A549 (cell line): ENCODE results near the gene EIF4G1. TPM values are rescaled to one million over a fixed set of nuclear protein-coding genes. Genes with fewer than 3 reads are reported as not detected.

Source experiments
- ATAC-seq, 2 experiments: fragments of 200-7000 bp in 1 of 2; fragments of >200 bp in 1 of 2; cut with Nextera tagmentation in 1 of 2; cut with Tn5 transposase in 1 of 2; 3 replicates each; pipeline versions ENCODE4 v1.8.0 to v1.9.1; 2018 to 2020; ENCODE audit warnings: mild to moderate bottlenecking in 1 of 2, moderate library complexity in 1 of 2
- CTCF ChIA-PET: fragments of 300-600 bp; sonication (Branson Sonifier 250); formaldehyde crosslinking; extraction: SDS; loops from one replicate; lab custom pipeline; 2021; ENCODE audit warnings: antibody characterized with exemption, inconsistent platforms; lab: Yijun Ruan, JAX
- POLR2A ChIA-PET: fragments of 350-600 bp; formaldehyde crosslinking; extraction: SDS; loops from one replicate; lab custom pipeline; 2021; ENCODE audit warnings: antibody characterized with exemption, inconsistent platforms; lab: Yijun Ruan, JAX
- DNase-seq, 2 experiments: peaks; one replicate each; pipeline versions ENCODE4 v3.0.0 to v3.0.0-alpha.2; 2011 to 2016; ENCODE audit warnings: low read depth in 1 of 2, low spot score in 1 of 2
- FAIRE-seq: peaks from 2 replicates; lab custom pipeline; 2011; peaks lifted over from hg19 to GRCh38; lab: Jason Lieb, UNC
- H3K27ac ChIP-seq, 2 experiments: fragments of >200 bp; sonication (Bioruptor Twin); formaldehyde crosslinking; 3 replicates each; pipeline ENCODE4 v1.5.1; 2016 to 2017
- H3K4me1 ChIP-seq: fragments of >200 bp; sonication (Bioruptor Twin); formaldehyde crosslinking; 3 replicates; pipeline ENCODE4 v1.6.1; 2016
- H3K4me2 ChIP-seq: fragments of >200 bp; sonication (Bioruptor Twin); formaldehyde crosslinking; 3 replicates; pipeline ENCODE4 v1.6.1; 2016
- H3K4me3 ChIP-seq: fragments of >200 bp; sonication (Bioruptor Twin); formaldehyde crosslinking; 3 replicates; pipeline ENCODE4 v1.5.1; 2016
- H3K9me3 ChIP-seq: fragments of >200 bp; sonication (Bioruptor Twin); formaldehyde crosslinking; 3 replicates; pipeline ENCODE4 v1.6.1; 2016
- BHLHE40 ChIP-seq: IDR thresholded peaks from 2 replicates; pipeline ENCODE4 v1.6.1; 2012; ENCODE audit warnings: low read depth, low read length, inconsistent platforms
- CEBPB ChIP-seq, 2 experiments: fragments of >200 bp in 1 of 2; sonication (Bioruptor Twin) in 1 of 2; formaldehyde crosslinking in 1 of 2; IDR thresholded peaks; 2 replicates each; pipeline ENCODE4 v1.6.1; 2012 to 2016
- EHF ChIP-seq: fragments of 250-450 bp; sonication (Bioruptor Pico); IDR thresholded peaks from 2 replicates; pipeline ENCODE4 v1.5.0; 2020; ENCODE audit warnings: mild to moderate bottlenecking
- FOSB ChIP-seq: fragments of 250-450 bp; sonication (Bioruptor Pico); IDR thresholded peaks from 2 replicates; pipeline ENCODE4 v1.5.0; 2020; ENCODE audit warnings: mild to moderate bottlenecking, moderate library complexity
- FOSL2 ChIP-seq, 2 experiments: fragments of 450-650 bp in 1 of 2; fragments of >200 bp in 1 of 2; sonication (Bioruptor Twin) in 1 of 2; formaldehyde crosslinking; IDR thresholded peaks; 2 replicates each; pipeline versions ENCODE4 v1.5.0 to v1.6.1; 2016 to 2020; ENCODE audit warnings: mild to moderate bottlenecking in 1 of 2, moderate library complexity in 1 of 2
- GATA3 ChIP-seq: IDR thresholded peaks from 2 replicates; pipeline ENCODE4 v1.6.1; 2012; ENCODE audit warnings: borderline replicate concordance
- HOXA7 ChIP-seq: fragments of 250-450 bp; sonication (Bioruptor Pico); IDR thresholded peaks from 2 replicates; pipeline ENCODE4 v1.5.0; 2020; ENCODE audit warnings: mild to moderate bottlenecking, moderate library complexity
- JUNB ChIP-seq: fragments of >200 bp; sonication (Bioruptor Twin); formaldehyde crosslinking; IDR thresholded peaks from 2 replicates; pipeline ENCODE4 v1.6.1; 2016
- NFE2L2 ChIP-seq: fragments of 150-350 bp; conservative IDR thresholded peaks from 2 replicates; pipeline ENCODE4 v1.6.1; 2014; ENCODE audit warnings: low read length
- NPAS2 ChIP-seq: fragments of 250-450 bp; sonication (Bioruptor Pico); IDR thresholded peaks from 2 replicates; pipeline ENCODE4 v1.8.0; 2022; ENCODE audit warnings: mild to moderate bottlenecking, moderate library complexity, borderline replicate concordance
- PHF8 ChIP-seq: fragments of 200-600 bp; sonication (generic); IDR thresholded peaks from 2 replicates; pipeline ENCODE4 v1.6.1; 2016; ENCODE audit warnings: low read depth, mild to moderate bottlenecking, antibody characterized with exemption, moderate library complexity, borderline replicate concordance
- ZNF302 ChIP-seq: fragments of 250-450 bp; sonication (Bioruptor Pico); IDR thresholded peaks from 2 replicates; pipeline ENCODE4 v1.9.0; 2021; ENCODE audit warnings: inconsistent platforms, mild to moderate bottlenecking, moderate library complexity
- WGBS: methylation state at CpG from one replicate; pipeline ENCODE4 v1.1.6; 2017; ENCODE audit errors: missing lambda C conversion rate; 5-methylcytosine and 5-hydroxymethylcytosine counted together
- polyA plus RNA-seq, 4 experiments: library from polyadenylated mRNA; depleted of rRNA in 3 of 4; stranded (reverse); fragments of >200 nt; fragmentation: RNase III in 1 of 4; extraction: RNeasy Plus Mini Kit Qiagen cat#74134 plus additional on column Dnase treatment in 1 of 4; gene quantifications; 2 replicates in 3 of 4; 3 replicates in 1 of 4; pipeline ENCODE4 v1.2.3, GENCODE V29; 2011 to 2017
- TF ChIP-seq, protein P1 (sequence below): IDR thresholded peaks from 2 replicates; pipeline ENCODE4 v1.6.1; 2012
- TF ChIP-seq, protein P2 (sequence below): fragments of >200 bp; sonication (Bioruptor Twin); formaldehyde crosslinking; IDR thresholded peaks from 3 replicates; pipeline ENCODE4 v1.5.1; 2016
- TF ChIP-seq, protein P3 (sequence below): IDR thresholded peaks from 2 replicates; pipeline ENCODE4 v1.6.1; 2012

The EIF4G1 gene
- polyA plus RNA-seq, 2 of the 4 experiments (the other 2 are of a cell fraction), result 152 to 248 TPM

DNA sequence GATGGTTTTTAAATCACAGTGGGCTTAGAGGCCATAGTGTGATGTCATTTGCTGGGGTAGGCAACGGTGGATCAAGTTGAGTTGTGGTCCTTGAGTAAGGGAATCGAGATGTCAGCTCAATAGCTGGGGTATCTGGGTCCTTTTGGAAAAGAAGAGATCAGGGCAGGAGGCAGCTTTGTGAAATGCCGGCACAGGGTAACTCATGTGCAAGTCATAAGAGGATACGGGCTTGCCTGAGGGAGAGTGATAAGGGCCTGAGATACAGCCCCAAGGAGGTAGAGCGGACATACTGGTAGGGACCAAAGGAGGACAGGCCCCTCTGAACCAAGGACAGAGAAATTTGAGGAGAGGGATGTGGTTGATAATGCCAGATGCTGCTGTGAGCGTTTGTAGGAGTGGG, 18.8 kb downstream of the EIF4G1 start:
- ChIA-PET CTCF (no interaction called here), POLR2A (no interaction called here)
- peak overlapping the region in 1 of 2 experiments; percentile 15; a peak in 2 of 6 replicates for H3K27ac ChIP-seq

DNA sequence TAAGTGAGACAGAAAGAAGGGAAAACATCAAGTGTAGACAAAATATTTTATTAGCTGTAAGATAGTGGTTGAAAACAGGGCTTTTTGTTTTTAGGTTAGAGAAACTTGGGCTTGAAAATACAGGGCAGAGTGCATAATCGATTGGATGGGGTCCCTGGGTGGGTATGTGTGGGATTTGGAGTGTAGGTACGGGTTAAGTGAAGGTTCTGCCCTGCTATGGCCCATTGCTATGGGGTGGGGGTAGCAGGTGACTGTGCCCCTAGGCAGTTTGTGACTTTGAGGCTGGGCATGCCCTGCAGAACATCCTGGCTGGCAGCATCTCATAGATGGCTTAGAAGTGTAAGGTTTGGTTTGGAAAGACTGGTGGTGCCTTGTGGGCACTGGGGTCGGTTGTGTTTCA, 19.3 kb downstream of the EIF4G1 start:
- H3K9me3 ChIP-seq, result no peaks in the 10 kb centered on the region
- DNase-seq, result no peak
- TF ChIP-seq NPAS2 (CRISPR knock-in tag), result no peak
- TF ChIP-seq, protein P1, sequence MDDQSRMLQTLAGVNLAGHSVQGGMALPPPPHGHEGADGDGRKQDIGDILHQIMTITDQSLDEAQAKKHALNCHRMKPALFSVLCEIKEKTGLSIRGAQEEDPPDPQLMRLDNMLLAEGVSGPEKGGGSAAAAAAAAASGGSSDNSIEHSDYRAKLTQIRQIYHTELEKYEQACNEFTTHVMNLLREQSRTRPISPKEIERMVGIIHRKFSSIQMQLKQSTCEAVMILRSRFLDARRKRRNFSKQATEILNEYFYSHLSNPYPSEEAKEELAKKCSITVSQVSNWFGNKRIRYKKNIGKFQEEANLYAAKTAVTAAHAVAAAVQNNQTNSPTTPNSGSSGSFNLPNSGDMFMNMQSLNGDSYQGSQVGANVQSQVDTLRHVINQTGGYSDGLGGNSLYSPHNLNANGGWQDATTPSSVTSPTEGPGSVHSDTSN, result no peak
- TF ChIP-seq EHF (CRISPR knock-in tag), result no peak
- TF ChIP-seq, protein P2, sequence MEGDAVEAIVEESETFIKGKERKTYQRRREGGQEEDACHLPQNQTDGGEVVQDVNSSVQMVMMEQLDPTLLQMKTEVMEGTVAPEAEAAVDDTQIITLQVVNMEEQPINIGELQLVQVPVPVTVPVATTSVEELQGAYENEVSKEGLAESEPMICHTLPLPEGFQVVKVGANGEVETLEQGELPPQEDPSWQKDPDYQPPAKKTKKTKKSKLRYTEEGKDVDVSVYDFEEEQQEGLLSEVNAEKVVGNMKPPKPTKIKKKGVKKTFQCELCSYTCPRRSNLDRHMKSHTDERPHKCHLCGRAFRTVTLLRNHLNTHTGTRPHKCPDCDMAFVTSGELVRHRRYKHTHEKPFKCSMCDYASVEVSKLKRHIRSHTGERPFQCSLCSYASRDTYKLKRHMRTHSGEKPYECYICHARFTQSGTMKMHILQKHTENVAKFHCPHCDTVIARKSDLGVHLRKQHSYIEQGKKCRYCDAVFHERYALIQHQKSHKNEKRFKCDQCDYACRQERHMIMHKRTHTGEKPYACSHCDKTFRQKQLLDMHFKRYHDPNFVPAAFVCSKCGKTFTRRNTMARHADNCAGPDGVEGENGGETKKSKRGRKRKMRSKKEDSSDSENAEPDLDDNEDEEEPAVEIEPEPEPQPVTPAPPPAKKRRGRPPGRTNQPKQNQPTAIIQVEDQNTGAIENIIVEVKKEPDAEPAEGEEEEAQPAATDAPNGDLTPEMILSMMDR, result no peak
- TF ChIP-seq GATA3, result no peak
- CTCF ChIA-PET, result no interaction called here
- peaks cover 54% of the 10 kb centered on the region; the same call in 2 of the 3 replicates for H3K4me1 ChIP-seq
- no peak for FAIRE-seq
- no peak overlapping the region for H3K4me2 ChIP-seq
- no peak overlapping the region for H3K4me3 ChIP-seq
- 72% methylated on average over 3 of the region's 3 CpGs for WGBS
- ATAC-seq, result no peak
- 0 out of 6 replicates have a peak overlapping the region, but pooled peaks of 1 of the 2 experiments have one; percentile 1 for H3K27ac ChIP-seq
- POLR2A ChIA-PET, result no interaction called here

More for the DNA sequence above, 18.8 kb downstream of the EIF4G1 start:
- DNase-seq (no peak), ATAC-seq (no peak), FAIRE-seq (no peak)
- Histone ChIP-seq H3K4me2 (no peak overlapping the region), H3K4me1 (peaks cover 54% of the 10 kb centered on the region; the same call in 2 of the 3 replicates), H3K4me3 (no peak overlapping the region), H3K9me3 (no peaks in the 10 kb centered on the region)
- TF ChIP-seq ZNF302 (no peak), PHF8 (no peak), BHLHE40 (no peak), JUNB (no peak), NFE2L2 (no peak), FOSB (CRISPR knock-in tag) (no peak), FOSL2 (IDR thresholded peaks at IDR 0.05) (no peak), FOSL2 (CRISPR knock-in tag; IDR thresholded peaks at IDR 0.05) (no peak)
- TF ChIP-seq, protein P1, result no peak
- TF ChIP-seq, protein P3, sequence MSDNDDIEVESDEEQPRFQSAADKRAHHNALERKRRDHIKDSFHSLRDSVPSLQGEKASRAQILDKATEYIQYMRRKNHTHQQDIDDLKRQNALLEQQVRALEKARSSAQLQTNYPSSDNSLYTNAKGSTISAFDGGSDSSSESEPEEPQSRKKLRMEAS, result no peak
- 91% methylated on average over 6 of the region's 6 CpGs for WGBS

DNA sequence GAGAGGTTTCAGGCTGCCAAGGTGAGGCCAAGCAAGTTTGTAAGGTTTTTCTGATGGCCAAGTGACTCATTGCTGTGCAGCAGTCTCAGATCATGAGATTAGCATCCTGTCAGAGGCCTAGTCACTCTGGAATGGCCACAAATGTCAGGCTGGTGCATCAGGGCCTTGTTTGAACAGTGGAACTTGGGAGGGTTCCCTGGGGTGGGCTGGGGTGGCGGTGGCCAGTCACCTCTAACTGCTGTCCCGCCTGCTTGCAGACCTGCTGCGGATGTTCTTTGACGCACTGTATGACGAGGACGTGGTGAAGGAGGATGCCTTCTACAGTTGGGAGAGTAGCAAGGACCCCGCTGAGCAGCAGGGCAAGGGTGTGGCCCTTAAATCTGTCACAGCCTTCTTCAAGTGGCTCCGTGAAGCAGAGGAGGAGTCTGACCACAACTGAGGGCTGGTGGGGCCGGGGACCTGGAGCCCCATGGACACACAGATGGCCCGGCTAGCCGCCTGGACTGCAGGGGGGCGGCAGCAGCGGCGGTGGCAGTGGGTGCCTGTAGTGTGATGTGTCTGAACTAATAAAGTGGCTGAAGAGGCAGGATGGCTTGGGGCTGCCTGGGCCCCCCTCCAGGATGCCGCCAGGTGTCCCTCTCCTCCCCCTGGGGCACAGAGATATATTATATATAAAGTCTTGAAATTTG, 20.2 kb downstream of the EIF4G1 start:
- 81% methylated on average over 15 of the region's 15 CpGs for WGBS
- ATAC-seq, result peak; percentile 0 to 27; a peak in 3 of 6 replicates
- peaks cover 54% of the 10 kb centered on the region; the same call in 2 of the 3 replicates for H3K4me1 ChIP-seq
- H3K4me2 ChIP-seq, result no peak overlapping the region
- ChIA-PET CTCF (interaction anchor here (0.7 to 0.9 kb wide), 2 partner anchors 8 to 27 kb away, joined by 3 read pairs; partner anchors contain the start of genes CLCN2 and POLR2H), POLR2A (no interaction called here)
- H3K9me3 ChIP-seq, result no peaks in the 10 kb centered on the region
- peak overlapping the region in 1 of 2 experiments; percentile 34; a peak in 1 of 6 replicates for H3K27ac ChIP-seq
- FAIRE-seq, result no peak
- H3K4me3 ChIP-seq, result no peak overlapping the region
- DNase-seq, result peak; percentile 28 to 48
- TF ChIP-seq FOSL2 (IDR thresholded peaks at IDR 0.05) (no peak), FOSL2 (CRISPR knock-in tag; IDR thresholded peaks at IDR 0.05) (peak; percentile 29; the same call in 1 of the 2 replicates), HOXA7 (CRISPR knock-in tag) (no peak), CEBPB (IDR thresholded peaks at IDR 0.05) (no peak)
